ENCODE measurements around the gene NUDT8.
"Not testable (repeated sequence)": the region's sequence is repeated elsewhere in the genome, so short reads cannot be mapped to it uniquely, and the experiment has no call there.

The NUDT8 gene

DNA sequence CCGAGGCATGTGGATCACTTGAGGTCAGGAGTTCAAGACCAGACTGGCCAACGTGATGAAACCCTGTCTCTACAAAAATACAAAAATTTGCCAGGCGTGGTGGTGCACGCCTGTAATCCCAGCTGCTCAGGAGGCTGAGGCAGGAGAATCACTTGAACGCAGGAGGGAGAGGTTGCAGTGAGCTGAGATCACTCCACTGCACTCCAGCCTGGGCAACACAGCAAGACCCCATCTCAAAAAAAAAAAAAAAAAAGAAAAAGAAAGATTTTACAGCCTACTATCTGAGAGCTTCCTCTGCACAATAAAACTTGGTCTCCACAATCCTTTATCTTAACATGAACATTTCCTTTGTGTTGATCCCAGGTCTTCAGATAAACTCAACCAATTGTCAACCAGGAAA, 31.0 kb upstream of the NUDT8 start:
- not testable (repeated sequence) for DNase-seq (ENCODE audit: low read depth in 2 of 2)

- not testable (repeated sequence) for DNase-seq (ENCODE audit: low read depth in 2 of 2)
These were observed 30.0 kb upstream of the NUDT8 start for GRCh38 chr11:67659651-67660165.

- DNase-seq (ENCODE audit: low read depth in 2 of 2), result no peak
These were observed 27.6 kb upstream of the NUDT8 start for GRCh38 chr11:67657300-67657699.

GRCh38 chr11:67656278-67656922, 26.7 kb upstream of the NUDT8 start:
- DNase-seq (ENCODE audit: low read depth in 2 of 2), result no peak

- no peak for DNase-seq (ENCODE audit: low read depth in 2 of 2)
These were observed 24.5 kb upstream of the NUDT8 start for GRCh38 chr11:67654225-67654624.

- no peak for DNase-seq (ENCODE audit: low read depth in 2 of 2)
These were observed 23.5 kb upstream of the NUDT8 start for GRCh38 chr11:67652965-67653845.

GRCh38 chr11:67651976-67652781, 22.4 kb upstream of the NUDT8 start:
- no peak for DNase-seq (ENCODE audit: low read depth in 2 of 2)

- DNase-seq (ENCODE audit: low read depth in 2 of 2), result no peak
These were observed 20.1 kb upstream of the NUDT8 start for GRCh38 chr11:67649634-67650510.

DNA sequence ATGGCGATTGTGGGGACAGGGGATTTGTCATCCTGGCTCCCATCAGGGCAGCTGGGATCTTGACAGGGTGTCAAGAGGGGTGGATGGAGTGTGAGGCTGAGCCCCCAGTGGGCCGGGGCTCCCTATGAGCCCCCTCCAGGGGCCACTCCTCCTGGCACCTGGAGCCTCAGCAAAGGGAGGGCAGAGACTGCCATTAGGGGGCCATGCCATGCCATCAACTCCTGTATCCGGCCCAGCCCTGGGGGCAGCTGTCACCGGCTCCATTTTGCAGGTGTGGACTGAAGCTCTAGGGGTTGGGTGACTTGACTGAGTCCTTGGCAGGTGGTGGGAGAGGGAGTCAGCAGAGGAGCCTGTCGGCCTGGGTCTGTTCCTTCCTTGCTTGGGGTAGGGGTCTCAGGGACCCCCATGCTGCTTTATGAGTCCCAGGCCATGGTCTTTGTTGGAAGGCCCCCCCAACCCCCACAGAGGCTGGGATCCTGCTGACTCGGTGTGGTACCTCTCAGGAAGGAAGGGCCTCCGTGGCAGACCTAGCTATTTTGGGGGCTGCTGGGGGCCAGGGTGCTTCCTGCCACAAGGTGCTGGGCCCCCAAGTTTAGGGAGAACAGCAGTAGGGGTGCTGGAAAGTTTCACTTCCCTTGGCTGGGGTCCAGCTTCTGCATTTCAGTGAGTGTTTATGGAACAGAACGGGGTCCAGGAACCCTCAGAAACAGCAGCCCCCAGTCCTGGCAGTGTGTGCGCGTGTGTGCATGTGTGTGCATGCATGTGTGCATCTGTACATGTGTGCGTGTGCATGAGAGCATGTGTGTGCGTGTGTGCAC, 19.3 kb upstream of the NUDT8 start:
- no peak for DNase-seq (ENCODE audit: low read depth in 2 of 2)

GRCh38 chr11:67648140-67648795, 18.5 kb upstream of the NUDT8 start:
- peak in 1 of 2 donors; percentile 20 for DNase-seq (ENCODE audit: low read depth in 2 of 2)

DNA sequence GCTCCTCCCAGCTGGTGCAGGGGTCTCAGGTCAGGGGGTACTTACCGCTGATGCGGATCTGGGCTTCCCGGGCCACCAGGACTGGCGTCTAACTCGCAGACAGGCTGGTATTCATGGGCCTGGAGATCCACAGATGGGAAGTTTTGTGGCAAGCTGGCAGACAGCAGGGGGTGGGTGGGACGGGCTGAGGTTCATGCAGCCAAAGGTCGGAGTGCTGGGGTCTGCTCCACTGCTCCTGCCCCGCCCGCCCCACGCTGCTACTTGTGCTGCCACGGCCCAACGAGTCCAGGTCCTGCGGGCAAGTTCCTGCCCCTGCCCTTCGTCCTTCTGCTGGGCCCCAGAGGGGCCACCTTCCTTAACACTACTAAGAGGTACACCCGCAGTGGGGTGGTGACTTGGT, 17.7 kb upstream of the NUDT8 start:
- DNase-seq (ENCODE audit: low read depth in 2 of 2), result no peak

DNA sequence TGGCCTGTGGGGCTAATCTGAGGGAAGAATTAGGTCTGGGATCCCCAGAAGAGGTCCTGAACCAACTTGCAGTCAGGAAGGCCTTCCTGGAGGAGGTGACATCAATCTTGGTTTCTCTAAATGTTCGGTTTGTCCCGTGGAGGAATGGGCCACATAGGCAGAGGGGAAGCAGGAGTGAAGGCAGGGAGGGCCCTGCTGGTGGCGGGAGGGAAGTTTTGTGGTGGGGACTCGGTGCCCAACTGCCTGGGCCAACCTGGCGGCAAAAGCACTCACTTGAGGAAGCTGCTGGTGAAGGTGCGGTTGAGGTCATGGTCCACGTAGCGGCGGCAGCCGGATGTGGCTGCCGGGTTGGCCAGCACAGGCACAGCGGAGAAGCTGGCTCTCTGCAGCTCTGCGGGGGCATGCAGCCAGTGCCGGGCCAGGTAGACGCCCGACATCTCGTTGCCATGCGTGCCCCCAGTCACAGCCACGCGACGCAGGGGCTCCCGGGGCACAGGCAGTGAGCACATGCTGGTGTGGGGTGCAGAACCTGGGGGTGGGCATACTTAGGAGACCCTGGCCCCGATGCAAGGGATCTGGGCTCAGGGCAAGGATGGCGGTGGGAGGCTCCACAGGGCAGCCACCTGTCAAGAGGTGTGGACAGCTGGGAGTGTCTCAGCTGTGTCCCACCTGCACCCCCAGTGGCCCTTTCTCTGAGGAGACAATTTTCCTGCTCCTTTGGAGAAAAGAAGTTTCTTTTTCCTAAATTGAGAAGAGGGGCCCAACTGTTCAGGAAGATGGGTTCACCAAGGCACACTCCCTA, 17.0 kb upstream of the NUDT8 start:
- no peak for DNase-seq (ENCODE audit: low read depth in 2 of 2)

DNA sequence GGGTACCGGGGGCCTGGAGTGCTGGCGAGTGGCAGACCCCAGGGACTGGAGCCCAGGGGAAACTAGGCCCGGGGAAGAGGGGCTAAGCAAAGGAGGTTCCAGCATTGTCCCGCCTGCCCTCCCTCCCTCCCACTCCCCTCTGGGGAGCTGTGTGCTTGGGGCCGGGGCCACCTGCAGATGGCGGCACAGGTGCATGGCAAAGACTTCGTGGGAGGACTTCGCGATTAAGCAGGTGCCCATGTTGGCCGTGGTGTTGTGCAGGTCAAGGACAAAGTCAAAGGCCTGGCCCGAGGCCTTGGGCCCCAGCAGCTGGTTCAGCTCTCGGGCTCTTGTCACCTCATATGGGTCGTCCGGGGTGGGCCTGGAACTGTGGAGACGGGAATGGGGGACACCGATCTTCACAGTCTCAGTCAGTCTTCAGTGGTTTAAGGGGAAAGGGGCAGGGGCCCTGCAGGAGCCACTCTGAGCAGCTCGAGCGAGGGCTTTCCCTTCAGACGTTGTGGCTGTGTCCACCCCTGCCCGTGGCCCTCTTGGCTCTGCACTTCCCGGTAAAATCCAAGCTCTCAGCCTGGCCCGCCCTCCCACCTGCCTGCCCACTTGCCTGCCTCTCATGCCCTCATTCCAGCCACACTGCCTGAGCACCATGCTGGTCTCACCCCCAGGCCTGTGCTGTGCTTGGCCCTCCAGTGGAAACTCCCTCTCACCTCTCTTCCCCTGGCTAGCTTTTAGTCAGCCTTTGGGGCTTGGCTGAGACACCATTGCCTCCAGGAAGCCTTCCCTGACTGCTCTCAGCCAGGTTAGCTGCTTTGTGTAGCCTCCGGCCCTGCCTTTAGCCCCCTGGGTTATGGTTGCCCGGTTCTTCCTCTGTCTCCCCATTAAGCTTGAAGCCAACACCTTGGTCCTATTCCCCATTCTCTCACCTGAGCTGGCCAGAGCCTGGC, 16.1 kb upstream of the NUDT8 start:
- no peak for DNase-seq (ENCODE audit: low read depth in 2 of 2)

GRCh38 chr11:67644472-67645418, 15.0 kb upstream of the NUDT8 start:
- no peak for DNase-seq (ENCODE audit: low read depth in 2 of 2)

- no peak for DNase-seq (ENCODE audit: low read depth in 2 of 2)
These were observed 14.3 kb upstream of the NUDT8 start for GRCh38 chr11:67644042-67644441.
